Smooth muscle cell (in vitro differentiated cells): ENCODE measurements around the gene OCLN. TPM values are rescaled to one million over a fixed set of nuclear protein-coding genes. Genes with fewer than 3 reads are reported as not detected.
"Not testable (repeated sequence)": the region's sequence is repeated elsewhere in the genome, so short reads cannot be mapped to it uniquely, and the experiment has no call there.

Experiments
- DNase-seq: peaks from one replicate; lab custom pipeline; 2025; ENCODE audit not compliant: unreplicated experiment; lab: John Stamatoyannopoulos, UW
- H2AFZ ChIP-seq: fragments of 200-600 bp; sonication (generic); 2 replicates; pipeline ENCODE4 v1.6.0; 2016; ENCODE audit warnings: antibody characterized with exemption, low read depth, mild to moderate bottlenecking
- H3F3A ChIP-seq: fragments of 200-600 bp; sonication (generic); 2 replicates; pipeline ENCODE4 v1.6.0; 2017; ENCODE audit warnings: antibody characterized with exemption, low read depth
- H3K27ac ChIP-seq: fragments of 200-600 bp; sonication (generic); 2 replicates; pipeline ENCODE4 v1.5.1; 2016; ENCODE audit warnings: low read depth, mild to moderate bottlenecking
- H3K27me3 ChIP-seq: fragments of 200-600 bp; sonication (generic); 2 replicates; pipeline ENCODE4 v1.6.1; 2016; ENCODE audit warnings: low read depth, mild to moderate bottlenecking
- H3K36me3 ChIP-seq: fragments of 200-600 bp; sonication (generic); 2 replicates; pipeline ENCODE4 v1.5.1; 2016; ENCODE audit warnings: low read depth
- H3K4me1 ChIP-seq: fragments of 200-600 bp; sonication (generic); 2 replicates; pipeline ENCODE4 v1.5.1; 2016; ENCODE audit warnings: low read depth
- H3K4me2 ChIP-seq: fragments of 200-600 bp; sonication (generic); 2 replicates; pipeline ENCODE4 v1.6.0; 2016; ENCODE audit warnings: mild to moderate bottlenecking
- H3K4me3 ChIP-seq: fragments of 200-600 bp; sonication (generic); 2 replicates; pipeline ENCODE4 v1.5.1; 2016; ENCODE audit warnings: mild to moderate bottlenecking
- H3K79me2 ChIP-seq: fragments of 200-600 bp; sonication (generic); 2 replicates; pipeline ENCODE4 v1.6.0; 2016; ENCODE audit warnings: low read depth, mild to moderate bottlenecking
- H3K9ac ChIP-seq: fragments of 200-600 bp; sonication (generic); 2 replicates; pipeline ENCODE4 v1.6.0; 2016; ENCODE audit warnings: low read depth
- H3K9me3 ChIP-seq: fragments of 200-600 bp; sonication (generic); replicated peaks from 2 replicates; pipeline ENCODE4 v1.5.1; 2016; ENCODE audit warnings: low read depth
- H4K20me1 ChIP-seq: fragments of 200-600 bp; sonication (generic); 2 replicates; pipeline ENCODE4 v1.6.0; 2016; ENCODE audit warnings: low read depth
- WGBS: methylation state at CpG from one replicate; pipeline ENCODE4 v1.1.7; 2016; ENCODE audit warnings: low lambda C conversion rate; 5-methylcytosine and 5-hydroxymethylcytosine counted together
- polyA plus RNA-seq: library from polyadenylated mRNA; unstranded; fragments of >200 nt; fragmentation: Nextera tagmentation; extraction: Ambion mirVana; gene quantifications from 2 replicates; pipeline ENCODE4 v1.2.1, GENCODE V29; 2016
- total RNA-seq: library from RNA; depleted of rRNA; stranded (reverse); fragments of >200 nt; gene quantifications from 2 replicates; pipeline ENCODE4 v1.2.3, GENCODE V29; 2014
- TF ChIP-seq, protein P1 (sequence below): fragments of 200-600 bp; sonication (generic); IDR thresholded peaks from 2 replicates; pipeline ENCODE4 v1.5.1; 2017; ENCODE audit warnings: borderline replicate concordance, mild to moderate bottlenecking, antibody characterized with exemption; ENCODE audit not compliant: insufficient read depth, poor library complexity, severe bottlenecking

The OCLN gene
- total and polyA plus RNA-seq, 2 experiments from 2014 or later, result 0.94 to 10.4 TPM

DNA sequence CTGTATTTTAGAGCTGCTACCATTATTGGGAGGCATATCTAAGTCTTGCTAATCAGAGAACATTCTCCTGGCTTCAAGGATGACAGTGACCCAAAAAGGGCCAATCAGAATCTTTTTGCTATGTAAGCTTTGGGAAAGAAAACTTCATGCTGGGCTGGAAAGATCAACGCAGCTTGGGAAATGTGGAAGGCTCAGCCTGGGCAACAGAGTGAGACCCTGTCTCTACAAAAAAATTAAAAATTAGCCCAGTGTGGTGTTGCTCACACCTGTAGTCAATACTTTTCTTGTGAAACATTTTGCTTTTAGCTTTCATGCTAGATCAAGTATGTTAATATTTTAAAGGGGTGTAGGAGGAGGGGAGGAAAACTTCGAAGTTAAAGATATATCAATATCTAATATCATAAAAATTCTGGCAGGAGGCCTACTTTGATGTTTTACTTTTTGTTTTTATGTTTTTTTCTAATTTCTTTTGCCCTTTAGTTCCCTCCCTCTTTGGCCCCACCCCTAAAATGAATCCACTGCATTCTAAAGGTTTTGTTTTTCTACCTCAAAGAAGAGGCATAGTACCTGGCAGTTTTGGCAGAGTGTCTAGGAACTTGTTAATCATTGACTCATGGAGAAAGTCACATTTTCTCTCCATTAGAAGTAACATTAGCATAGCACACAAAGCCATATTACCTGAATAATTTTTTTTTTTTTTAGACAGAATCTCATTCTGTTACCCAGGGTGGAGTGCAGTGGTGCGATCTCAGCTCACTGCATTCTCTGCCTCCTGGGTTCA lies 50.4 kb downstream of the OCLN start:
- not testable (repeated sequence) for H3K27me3 ChIP-seq, H3K4me3 ChIP-seq, DNase-seq, H3K9ac ChIP-seq, H3F3A ChIP-seq, H2AFZ ChIP-seq, H3K79me2 ChIP-seq, H4K20me1 ChIP-seq, H3K36me3 ChIP-seq, H3K9me3 ChIP-seq, H3K4me1 ChIP-seq, H3K27ac ChIP-seq, H3K4me2 ChIP-seq
- no CpG with 5 or more reads among the region's 3 CpGs for WGBS

DNA sequence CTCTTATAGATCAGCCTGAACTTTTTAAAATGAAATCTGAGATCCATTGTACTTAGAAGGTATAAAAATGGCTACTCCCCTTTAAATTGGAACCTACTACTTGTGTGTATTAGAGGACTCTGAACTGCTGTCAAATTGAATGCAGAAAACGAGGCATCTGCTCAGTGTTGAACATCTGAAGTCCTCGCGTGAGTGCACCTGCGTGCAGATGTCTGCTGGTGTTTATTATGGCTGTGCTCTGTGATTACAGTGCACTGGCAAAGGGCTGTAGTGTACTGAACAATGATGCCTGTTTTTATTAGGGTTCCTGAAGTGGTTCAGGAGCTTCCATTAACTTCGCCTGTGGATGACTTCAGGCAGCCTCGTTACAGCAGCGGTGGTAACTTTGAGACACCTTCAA lies 52.0 kb downstream of the OCLN start:
- not testable (repeated sequence) for H3F3A ChIP-seq, H3K27ac ChIP-seq, DNase-seq, H3K79me2 ChIP-seq, H2AFZ ChIP-seq, H3K9me3 ChIP-seq, H4K20me1 ChIP-seq, H3K4me1 ChIP-seq, H3K4me3 ChIP-seq, H3K36me3 ChIP-seq, H3K9ac ChIP-seq, H3K27me3 ChIP-seq, H3K4me2 ChIP-seq
- no CpG with 5 or more reads among the region's 7 CpGs for WGBS

DNA sequence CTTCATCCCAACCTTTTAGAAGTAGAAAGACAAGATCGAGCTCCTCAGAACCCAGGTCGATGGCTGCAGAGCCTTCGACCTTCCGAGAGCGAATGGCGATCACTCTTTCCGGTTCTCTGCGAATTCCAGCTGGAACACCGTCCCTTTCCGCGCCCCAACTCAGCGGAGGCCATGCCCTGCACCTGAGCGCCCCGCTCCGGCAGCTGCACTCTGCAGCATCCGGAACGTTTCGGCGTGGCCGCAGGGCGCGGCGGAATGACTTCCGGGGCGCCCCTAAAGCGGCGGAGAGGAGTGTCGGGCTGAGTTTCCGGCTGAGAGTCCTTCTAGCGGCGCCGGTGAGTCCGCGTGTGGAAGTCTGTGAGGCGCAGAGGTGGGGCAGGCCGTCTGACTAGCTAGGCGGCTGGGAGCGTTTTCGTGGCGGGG lies 67.3 kb downstream of the OCLN start, which contains the start of gene GTF2H2C:
TSS of gene GTF2H2C (plus strand) at position 284 of the 423 bp plus-strand sequence. CDS start 4,942 bp downstream, outside the sequence.
- not testable (repeated sequence) for H3F3A ChIP-seq, DNase-seq, H3K9me3 ChIP-seq, H3K36me3 ChIP-seq, H3K9ac ChIP-seq, H3K27me3 ChIP-seq, H3K79me2 ChIP-seq, H3K4me1 ChIP-seq, H4K20me1 ChIP-seq
- peak within 1 kb of the TSS; percentile 55 for H3K4me3 ChIP-seq
- H2AFZ ChIP-seq, result peak within 1 kb of the TSS; percentile 90
- 2% methylated on average over 38 of the region's 40 CpGs for WGBS
- peak within 1 kb of the TSS; percentile 87 for H3K4me2 ChIP-seq
- H3K27ac ChIP-seq, result peak within 1 kb of the TSS; percentile 57
- TF ChIP-seq, protein P1, sequence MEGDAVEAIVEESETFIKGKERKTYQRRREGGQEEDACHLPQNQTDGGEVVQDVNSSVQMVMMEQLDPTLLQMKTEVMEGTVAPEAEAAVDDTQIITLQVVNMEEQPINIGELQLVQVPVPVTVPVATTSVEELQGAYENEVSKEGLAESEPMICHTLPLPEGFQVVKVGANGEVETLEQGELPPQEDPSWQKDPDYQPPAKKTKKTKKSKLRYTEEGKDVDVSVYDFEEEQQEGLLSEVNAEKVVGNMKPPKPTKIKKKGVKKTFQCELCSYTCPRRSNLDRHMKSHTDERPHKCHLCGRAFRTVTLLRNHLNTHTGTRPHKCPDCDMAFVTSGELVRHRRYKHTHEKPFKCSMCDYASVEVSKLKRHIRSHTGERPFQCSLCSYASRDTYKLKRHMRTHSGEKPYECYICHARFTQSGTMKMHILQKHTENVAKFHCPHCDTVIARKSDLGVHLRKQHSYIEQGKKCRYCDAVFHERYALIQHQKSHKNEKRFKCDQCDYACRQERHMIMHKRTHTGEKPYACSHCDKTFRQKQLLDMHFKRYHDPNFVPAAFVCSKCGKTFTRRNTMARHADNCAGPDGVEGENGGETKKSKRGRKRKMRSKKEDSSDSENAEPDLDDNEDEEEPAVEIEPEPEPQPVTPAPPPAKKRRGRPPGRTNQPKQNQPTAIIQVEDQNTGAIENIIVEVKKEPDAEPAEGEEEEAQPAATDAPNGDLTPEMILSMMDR, result peak; percentile 16

DNA sequence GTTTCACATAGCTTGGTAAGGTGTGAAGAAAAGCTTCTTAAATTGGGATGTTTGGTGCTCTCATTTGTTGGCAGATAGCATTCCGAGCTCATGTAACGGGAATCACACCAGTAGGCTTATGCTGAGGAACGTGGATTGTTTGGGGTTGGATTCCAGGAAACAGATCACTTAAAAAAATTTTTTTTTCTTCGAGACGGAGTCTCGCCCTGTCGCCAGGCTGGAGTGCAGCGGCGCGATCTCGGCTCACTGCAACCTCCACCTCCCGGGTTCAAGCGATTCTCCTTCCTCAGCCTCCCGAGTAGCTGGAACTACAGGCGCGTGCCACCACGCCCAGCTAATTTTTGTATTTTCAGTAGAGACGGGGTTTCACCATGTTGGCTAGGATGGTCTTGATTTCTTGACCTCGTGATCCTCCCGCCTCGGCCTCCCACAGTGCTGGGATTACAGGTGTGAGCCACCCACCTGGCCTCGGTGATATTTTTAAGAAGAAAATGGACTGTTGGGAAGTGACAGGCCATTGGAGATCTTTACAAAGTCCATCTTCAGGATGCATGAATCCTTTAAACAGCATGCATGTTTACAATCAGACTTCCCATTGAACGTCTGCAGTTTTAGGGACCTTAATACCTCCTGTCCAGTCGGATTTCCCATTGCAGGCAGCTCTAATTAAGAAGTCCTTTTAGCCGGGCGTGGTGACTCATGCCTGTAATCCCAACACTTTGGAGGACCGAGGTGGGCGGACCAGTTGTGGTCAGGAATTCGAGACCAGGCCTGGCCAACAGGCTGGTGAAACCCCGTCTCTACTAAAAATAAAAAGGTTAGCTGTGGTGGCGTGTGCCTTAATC lies 68.2 kb downstream of the OCLN start:
- not testable (repeated sequence) for H3K79me2 ChIP-seq, H3K9me3 ChIP-seq, H3K4me1 ChIP-seq, H2AFZ ChIP-seq, H3K36me3 ChIP-seq, H3K9ac ChIP-seq, H4K20me1 ChIP-seq, DNase-seq, H3F3A ChIP-seq, H3K27me3 ChIP-seq
- Histone ChIP-seq H3K27ac (peak overlapping the region; percentile 57), H3K4me3 (peak overlapping the region; percentile 55), H3K4me2 (peak overlapping the region; percentile 87)
- WGBS, result 18% methylated on average over 27 of the region's 31 CpGs

DNA sequence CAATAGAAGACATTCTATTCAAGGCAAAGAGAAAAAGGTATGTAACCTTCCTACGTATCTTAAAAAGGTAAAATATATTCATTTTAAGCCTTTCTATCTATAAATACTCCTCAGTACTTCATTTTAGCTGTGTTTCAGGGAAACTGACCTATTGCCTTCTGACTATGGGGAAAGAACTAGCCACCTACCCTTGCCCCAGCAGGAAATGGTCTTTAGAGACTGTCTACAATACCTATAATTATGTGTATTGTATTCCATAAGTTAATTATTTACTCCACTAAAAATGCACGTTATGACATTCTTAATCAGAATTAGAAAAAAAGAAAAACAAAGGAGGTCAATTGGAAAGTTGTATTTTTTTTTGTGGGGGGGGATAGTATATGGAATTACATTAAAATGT lies 73.6 kb downstream of the OCLN start:
- H3K4me3 ChIP-seq, H3K27me3 ChIP-seq, H3F3A ChIP-seq, H3K4me1 ChIP-seq, DNase-seq, H2AFZ ChIP-seq, H3K9ac ChIP-seq, H3K36me3 ChIP-seq, H3K4me2 ChIP-seq, H3K9me3 ChIP-seq, H3K27ac ChIP-seq, H4K20me1 ChIP-seq, H3K79me2 ChIP-seq: not testable (repeated sequence)
- WGBS, result 98% methylated on average over 2 of the region's 2 CpGs

DNA sequence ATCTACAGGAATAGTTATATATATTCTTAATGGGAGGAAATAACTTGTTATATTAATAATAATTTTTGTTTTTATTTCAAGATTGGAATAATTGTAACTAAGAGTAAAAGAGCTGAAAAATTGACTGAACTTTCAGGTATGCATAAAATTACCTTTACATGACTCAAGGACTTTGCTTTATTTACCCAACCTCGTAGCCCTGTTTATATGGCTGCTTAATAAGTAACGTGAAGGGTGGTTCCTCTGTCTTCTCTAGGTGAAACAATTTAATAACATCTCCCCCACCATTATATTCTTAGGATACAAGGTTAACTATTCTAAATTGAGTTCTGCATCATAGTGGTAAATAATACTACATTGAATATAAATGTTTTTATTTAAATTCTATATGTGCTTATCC lies 75.5 kb downstream of the OCLN start:
- not testable (repeated sequence) for DNase-seq, H3K9ac ChIP-seq, H3K27ac ChIP-seq, H3K36me3 ChIP-seq, H3K79me2 ChIP-seq, H4K20me1 ChIP-seq, H3K4me3 ChIP-seq, H3K4me1 ChIP-seq, H3K4me2 ChIP-seq, H3K9me3 ChIP-seq, H3K27me3 ChIP-seq, H3F3A ChIP-seq, H2AFZ ChIP-seq
- WGBS, result 100% methylated on average over 1 of the region's 2 CpGs

DNA sequence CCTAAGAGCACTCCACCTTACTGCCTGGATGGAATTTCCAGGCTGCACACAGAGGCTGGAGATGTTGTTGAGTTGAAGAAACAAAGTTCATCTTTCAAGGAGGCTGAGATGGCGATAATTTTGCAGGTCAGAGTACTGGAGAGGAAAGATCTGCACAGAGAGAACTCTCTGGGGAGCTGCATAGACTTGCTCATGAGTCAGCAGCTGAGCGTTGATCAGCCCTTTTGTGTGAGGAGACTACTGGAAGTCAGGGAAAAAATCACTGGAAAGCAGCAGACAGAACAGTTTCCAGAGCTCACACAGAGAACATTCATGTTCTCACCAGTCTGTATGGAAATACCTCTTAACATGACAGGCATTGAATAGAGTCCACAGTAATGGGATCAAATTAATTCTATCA lies 90.8 kb downstream of the OCLN start:
- not testable (repeated sequence) for H3K27ac ChIP-seq, H3K4me2 ChIP-seq, H3F3A ChIP-seq, H3K36me3 ChIP-seq, H3K9me3 ChIP-seq, H3K27me3 ChIP-seq, H2AFZ ChIP-seq, H3K79me2 ChIP-seq, H4K20me1 ChIP-seq, DNase-seq, H3K4me3 ChIP-seq, H3K4me1 ChIP-seq, H3K9ac ChIP-seq
- WGBS, result no CpG with 5 or more reads among the region's 2 CpGs
